ENCODE data around the gene CARNS1.
A peak's percentile ranks its signal among the peaks of the same experiment; 100 is the strongest.

The CARNS1 gene

DNA sequence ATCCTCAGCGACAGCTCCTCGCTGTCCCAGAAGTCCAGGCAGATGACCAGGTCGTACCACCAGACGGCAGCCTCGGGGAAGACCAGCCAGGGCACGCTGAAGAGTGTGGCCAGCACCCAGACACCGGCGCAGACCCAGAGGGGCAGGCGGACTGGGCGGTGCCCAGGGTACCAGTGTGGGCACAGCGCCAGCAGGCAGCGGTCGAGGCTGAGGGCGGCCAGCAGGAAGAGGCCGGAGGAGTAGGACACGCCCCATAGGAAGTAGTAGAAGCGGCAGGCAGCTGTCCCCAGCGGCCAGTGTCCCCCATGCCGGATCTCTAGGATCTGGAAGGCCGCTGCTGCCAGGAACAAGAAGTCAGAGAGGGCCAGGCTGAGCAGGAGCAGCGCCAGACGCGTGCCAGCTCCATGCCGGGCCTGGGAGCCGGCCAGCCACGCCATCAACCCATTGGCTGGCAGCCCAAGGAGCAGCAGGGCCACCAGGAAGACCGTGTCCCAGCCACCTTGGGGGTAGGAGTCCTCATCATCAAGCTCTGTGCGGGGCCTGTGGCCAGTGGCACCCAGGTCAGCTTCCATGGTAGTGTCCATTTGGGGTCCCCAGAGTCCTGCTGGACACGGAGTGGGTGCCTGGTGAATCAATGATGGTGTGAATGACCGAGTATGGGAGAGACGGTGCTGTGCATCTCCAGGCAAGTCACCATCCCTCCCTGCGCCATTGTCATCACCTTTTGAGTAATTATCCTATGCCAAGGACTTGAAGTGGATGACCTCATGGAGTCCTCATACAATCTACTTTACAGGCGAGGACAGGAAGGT, 36.9 kb downstream of the CARNS1 start, which contains the start of gene GPR152:
TSS of gene GPR152 (minus strand) at position 589 of the 812 bp plus-strand sequence. CDS start at position 584, 5 bp downstream.
- Histone ChIP-seq H3K9me3 (ENCODE audit: severe bottlenecking) (no peaks in the 10 kb centered on the region), H3K4me3 (ENCODE audit: severe bottlenecking) (no peak within 1 kb of the TSS), H3K27ac (ENCODE audit: poor library complexity, severe bottlenecking) (no peak within 1 kb of the TSS), H3K27me3 (ENCODE audit: insufficient read depth, poor library complexity, severe bottlenecking) (no peaks in the 10 kb centered on the region), H3K4me1 (ENCODE audit: insufficient read depth, poor library complexity, severe bottlenecking) (no peaks in the 10 kb centered on the region), H3K36me3 (ENCODE audit: low read depth) (no peaks in the 10 kb centered on the region)
- peak; percentile 47 for DNase-seq (ENCODE audit: low spot score)
- TF ChIP-seq, protein P1, sequence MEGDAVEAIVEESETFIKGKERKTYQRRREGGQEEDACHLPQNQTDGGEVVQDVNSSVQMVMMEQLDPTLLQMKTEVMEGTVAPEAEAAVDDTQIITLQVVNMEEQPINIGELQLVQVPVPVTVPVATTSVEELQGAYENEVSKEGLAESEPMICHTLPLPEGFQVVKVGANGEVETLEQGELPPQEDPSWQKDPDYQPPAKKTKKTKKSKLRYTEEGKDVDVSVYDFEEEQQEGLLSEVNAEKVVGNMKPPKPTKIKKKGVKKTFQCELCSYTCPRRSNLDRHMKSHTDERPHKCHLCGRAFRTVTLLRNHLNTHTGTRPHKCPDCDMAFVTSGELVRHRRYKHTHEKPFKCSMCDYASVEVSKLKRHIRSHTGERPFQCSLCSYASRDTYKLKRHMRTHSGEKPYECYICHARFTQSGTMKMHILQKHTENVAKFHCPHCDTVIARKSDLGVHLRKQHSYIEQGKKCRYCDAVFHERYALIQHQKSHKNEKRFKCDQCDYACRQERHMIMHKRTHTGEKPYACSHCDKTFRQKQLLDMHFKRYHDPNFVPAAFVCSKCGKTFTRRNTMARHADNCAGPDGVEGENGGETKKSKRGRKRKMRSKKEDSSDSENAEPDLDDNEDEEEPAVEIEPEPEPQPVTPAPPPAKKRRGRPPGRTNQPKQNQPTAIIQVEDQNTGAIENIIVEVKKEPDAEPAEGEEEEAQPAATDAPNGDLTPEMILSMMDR (IDR thresholded peaks at IDR 0.05; ENCODE audit: poor library complexity, severe bottlenecking) = no peak
- ATAC-seq (ENCODE audit: low read depth) = no peak

DNA sequence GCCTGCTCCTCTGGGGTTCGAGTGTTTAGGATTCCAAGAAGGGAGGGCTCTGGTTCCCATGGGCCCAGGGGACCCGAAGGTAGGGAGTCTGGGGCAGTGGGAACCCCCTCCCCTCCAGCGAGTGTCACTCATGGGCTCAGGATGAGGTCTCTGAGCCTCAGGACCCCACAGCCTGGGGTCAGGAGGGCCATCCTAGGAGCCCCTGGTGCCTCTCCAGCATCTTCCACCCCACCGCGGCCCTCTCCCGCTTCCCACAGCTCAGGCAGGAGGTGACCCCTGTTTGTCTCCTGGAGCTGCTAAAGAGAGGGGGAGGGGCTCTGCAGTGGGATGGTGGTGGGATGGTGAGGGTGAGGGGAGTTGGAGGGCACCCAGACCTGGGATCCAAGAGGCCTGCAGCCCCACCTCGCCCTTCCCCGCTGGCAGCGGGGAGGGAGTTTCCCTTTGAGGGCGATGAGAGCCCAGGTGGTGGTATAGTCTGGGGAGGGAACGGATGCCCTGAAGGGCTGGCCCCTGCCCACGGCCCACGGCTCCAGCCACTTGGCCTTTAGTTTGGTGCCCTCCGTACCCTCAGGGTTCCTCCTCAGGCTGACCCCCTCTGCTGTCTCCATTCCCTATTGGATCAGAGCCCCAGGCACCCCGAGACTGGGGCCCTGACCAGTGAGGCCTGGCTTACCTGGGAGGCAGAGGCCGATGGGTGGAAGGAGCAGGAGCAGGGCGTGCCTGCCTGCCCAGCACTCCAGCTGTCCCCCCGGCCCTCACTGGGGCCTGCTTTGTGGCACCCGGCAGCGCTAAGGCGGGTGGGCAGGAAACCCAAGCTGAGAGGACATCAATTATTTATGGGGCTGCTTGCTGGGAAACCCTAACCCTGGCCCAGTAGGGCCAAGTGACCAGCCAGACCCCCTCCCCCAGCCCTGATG, 38.6 kb downstream of the CARNS1 start:
- H3K27ac ChIP-seq (ENCODE audit: poor library complexity, severe bottlenecking) = no peak overlapping the region
- H3K9me3 ChIP-seq (ENCODE audit: severe bottlenecking) = no peaks in the 10 kb centered on the region
- H3K36me3 ChIP-seq (ENCODE audit: low read depth) = no peaks in the 10 kb centered on the region
- DNase-seq (ENCODE audit: low spot score) (no peak), ATAC-seq (ENCODE audit: low read depth) (no peak)
- no peaks in the 10 kb centered on the region for H3K27me3 ChIP-seq (ENCODE audit: insufficient read depth, poor library complexity, severe bottlenecking)
- TF ChIP-seq, protein P1 (IDR thresholded peaks at IDR 0.05; ENCODE audit: poor library complexity, severe bottlenecking) = no peak
- H3K4me1 ChIP-seq (ENCODE audit: insufficient read depth, poor library complexity, severe bottlenecking) = no peaks in the 10 kb centered on the region
- no peak overlapping the region for H3K4me3 ChIP-seq (ENCODE audit: severe bottlenecking)

DNA sequence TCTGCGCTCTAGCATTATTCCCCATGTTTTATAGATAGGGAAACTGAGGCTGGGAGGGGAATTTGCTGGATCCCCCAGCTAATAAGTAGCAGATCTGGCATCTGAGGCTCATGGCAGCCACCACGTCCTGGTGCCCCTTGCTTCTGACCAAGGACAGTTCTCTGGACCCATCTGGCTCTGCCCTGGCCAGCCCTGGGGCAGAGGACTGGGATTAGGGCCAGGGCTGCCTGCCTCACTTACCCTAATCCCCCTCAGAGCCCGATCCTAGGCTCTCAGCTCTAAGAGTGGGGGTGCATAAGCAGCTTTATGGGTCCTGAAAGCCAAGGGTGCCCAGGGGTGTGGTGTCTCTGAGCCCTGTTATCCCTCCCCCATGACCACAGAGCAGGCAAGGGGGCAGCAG, 39.6 kb downstream of the CARNS1 start, which contains the start of gene CABP4:
TSS of gene CABP4 (plus strand) at position 301 of the 400 bp plus-strand sequence. CDS start at position 371, 70 bp downstream.
- no peak within 1 kb of the TSS for H3K27ac ChIP-seq (ENCODE audit: poor library complexity, severe bottlenecking)
- H3K4me1 ChIP-seq (ENCODE audit: insufficient read depth, poor library complexity, severe bottlenecking) = no peaks in the 10 kb centered on the region
- ATAC-seq (ENCODE audit: low read depth) (no peak), DNase-seq (ENCODE audit: low spot score) (no peak)
- H3K9me3 ChIP-seq (ENCODE audit: severe bottlenecking) = no peaks in the 10 kb centered on the region
- no peak within 1 kb of the TSS for H3K4me3 ChIP-seq (ENCODE audit: severe bottlenecking)
- TF ChIP-seq, protein P1 (IDR thresholded peaks at IDR 0.05; ENCODE audit: poor library complexity, severe bottlenecking) = no peak
- H3K27me3 ChIP-seq (ENCODE audit: insufficient read depth, poor library complexity, severe bottlenecking) = no peaks in the 10 kb centered on the region
- no peaks in the 10 kb centered on the region for H3K36me3 ChIP-seq (ENCODE audit: low read depth)

GRCh38 chr11:67456068-67456705, 40.7 kb downstream of the CARNS1 start:
- DNase-seq (ENCODE audit: low spot score) (peak; percentile 58), ATAC-seq (ENCODE audit: low read depth) (no peak)
- Histone ChIP-seq H3K27ac (ENCODE audit: poor library complexity, severe bottlenecking) (no peak overlapping the region), H3K36me3 (ENCODE audit: low read depth) (no peaks in the 10 kb centered on the region), H3K4me3 (ENCODE audit: severe bottlenecking) (no peak overlapping the region), H3K27me3 (ENCODE audit: insufficient read depth, poor library complexity, severe bottlenecking) (no peaks in the 10 kb centered on the region), H3K9me3 (ENCODE audit: severe bottlenecking) (no peaks in the 10 kb centered on the region), H3K4me1 (ENCODE audit: insufficient read depth, poor library complexity, severe bottlenecking) (no peaks in the 10 kb centered on the region)
- TF ChIP-seq, protein P1 (IDR thresholded peaks at IDR 0.05; ENCODE audit: poor library complexity, severe bottlenecking) = no peak

Measured in RWPE2 (cell line).